KMS-11 (cell line): ENCODE results near the gene DPEP2NB.
"Not testable (repeated sequence)": the region's sequence is repeated elsewhere in the genome, so short reads cannot be mapped to it uniquely, and the experiment has no call there.

Source experiments
- H2AFZ ChIP-seq: fragments of 200-600 bp; sonication (generic); 2 replicates; pipeline ENCODE4 v1.6.1; 2016; ENCODE audit warnings: antibody characterized with exemption, mixed run types, low read depth
- H3K27ac ChIP-seq: fragments of 200-600 bp; sonication (generic); 2 replicates; pipeline ENCODE4 v1.6.1; 2016; ENCODE audit warnings: mild to moderate bottlenecking, mixed run types
- H3K27me3 ChIP-seq: fragments of 200-600 bp; sonication (generic); 2 replicates; pipeline ENCODE4 v1.6.1; 2017; ENCODE audit warnings: mild to moderate bottlenecking, low read depth, mixed run types, moderate library complexity; ENCODE audit not compliant: insufficient read depth
- H3K36me3 ChIP-seq: fragments of 200-600 bp; sonication (generic); 2 replicates; pipeline ENCODE4 v1.6.1; 2017; ENCODE audit warnings: mild to moderate bottlenecking, mixed run types; ENCODE audit not compliant: insufficient read depth
- H3K4me1 ChIP-seq: fragments of 200-600 bp; sonication (generic); 2 replicates; pipeline ENCODE4 v1.6.1; 2016; ENCODE audit warnings: mild to moderate bottlenecking, low read depth, mixed run types; ENCODE audit not compliant: poor library complexity, severe bottlenecking
- H3K4me2 ChIP-seq: fragments of 200-600 bp; sonication (generic); 2 replicates; pipeline ENCODE4 v1.7.0; 2016; ENCODE audit warnings: mild to moderate bottlenecking, mixed run types
- H3K4me3 ChIP-seq: fragments of 200-600 bp; sonication (generic); IDR thresholded peaks from 2 replicates; pipeline ENCODE4 v1.6.1; 2017; ENCODE audit warnings: low read depth, low read length, mixed read lengths; ENCODE audit not compliant: insufficient read depth
- H3K79me2 ChIP-seq: fragments of 200-600 bp; sonication (generic); 2 replicates; pipeline ENCODE4 v1.6.1; 2016; ENCODE audit warnings: low read depth, mixed run types; ENCODE audit not compliant: insufficient read depth
- H3K9ac ChIP-seq: fragments of 200-600 bp; sonication (generic); 2 replicates; pipeline ENCODE4 v1.6.1; 2016; ENCODE audit warnings: mild to moderate bottlenecking, mixed run types
- H4K20me1 ChIP-seq: fragments of 200-600 bp; sonication (generic); 2 replicates; pipeline ENCODE4 v1.6.1; 2016; ENCODE audit warnings: mild to moderate bottlenecking, mixed run types; ENCODE audit not compliant: insufficient read depth
- CTCF ChIP-seq: fragments of 200-600 bp; sonication (generic); conservative IDR thresholded peaks from 2 replicates; pipeline ENCODE4 v1.6.1; 2017; ENCODE audit warnings: low read depth, mild to moderate bottlenecking, antibody characterized with exemption, low read length, moderate library complexity, mixed read lengths

The DPEP2NB gene

GRCh38 chr16:67996666-67997065 lies 19.0 kb downstream of the DPEP2NB start:
- Histone ChIP-seq H3K27ac (no peak overlapping the region), H3K4me2 (no peak overlapping the region), H3K9ac (no peak overlapping the region), H3K4me1 (peaks cover 14% of the 10 kb centered on the region), H3K79me2 (no peaks in the 10 kb centered on the region), H3K27me3 (no peaks in the 10 kb centered on the region), H3K4me3 (no peak overlapping the region), H3K36me3 (no peaks in the 10 kb centered on the region), H4K20me1 (no peaks in the 10 kb centered on the region), H2AFZ (no peak overlapping the region)
- no peak for TF ChIP-seq CTCF

GRCh38 chr16:67995423-67995822 lies 20.3 kb downstream of the DPEP2NB start:
- peaks cover 14% of the 10 kb centered on the region for H3K4me1 ChIP-seq
- H3K27ac ChIP-seq, result no peak overlapping the region
- no peak for TF ChIP-seq CTCF
- H3K79me2 ChIP-seq, result no peaks in the 10 kb centered on the region
- H3K36me3 ChIP-seq, result no peaks in the 10 kb centered on the region
- H3K27me3 ChIP-seq, result no peaks in the 10 kb centered on the region
- H3K4me3 ChIP-seq, result no peak overlapping the region
- H3K4me2 ChIP-seq, result no peak overlapping the region
- H2AFZ ChIP-seq, result no peak overlapping the region
- H3K9ac ChIP-seq, result no peak overlapping the region
- no peaks in the 10 kb centered on the region for H4K20me1 ChIP-seq

GRCh38 chr16:67994040-67994408 lies 21.7 kb downstream of the DPEP2NB start:
- H3K9ac ChIP-seq, result peak overlapping the region; percentile 49; the same call in 1 of the 2 replicates
- H4K20me1 ChIP-seq, H3K79me2 ChIP-seq, H3K36me3 ChIP-seq, H3K4me3 ChIP-seq, H3K27me3 ChIP-seq, H3K27ac ChIP-seq: not testable (repeated sequence)
- peak overlapping the region; percentile 92; the same call in 1 of the 2 replicates for H3K4me2 ChIP-seq
- H2AFZ ChIP-seq, result peak overlapping the region; percentile 99
- H3K4me1 ChIP-seq, result peaks cover 14% of the 10 kb centered on the region

GRCh38 chr16:67993207-67994039 lies 22.3 kb downstream of the DPEP2NB start:
- Histone ChIP-seq H3K36me3 (no peaks in the 10 kb centered on the region), H4K20me1 (no peaks in the 10 kb centered on the region), H3K27me3 (no peaks in the 10 kb centered on the region), H3K4me2 (peak overlapping the region; percentile 92), H3K9ac (peak overlapping the region; percentile 49; the same call in 1 of the 2 replicates), H2AFZ (peak overlapping the region; percentile 99), H3K79me2 (no peaks in the 10 kb centered on the region), H3K27ac (peak overlapping the region; percentile 10; the same call in 1 of the 2 replicates), H3K4me3 (no peak overlapping the region), H3K4me1 (peaks cover 14% of the 10 kb centered on the region)
- peak; percentile 82 for TF ChIP-seq CTCF

- no peak for TF ChIP-seq CTCF
- Histone ChIP-seq H3K4me3 (no peak overlapping the region), H3K4me1 (peaks cover 14% of the 10 kb centered on the region), H3K27ac (no peak overlapping the region), H3K9ac (no peak overlapping the region), H3K79me2 (no peaks in the 10 kb centered on the region), H3K27me3 (no peaks in the 10 kb centered on the region), H3K36me3 (no peaks in the 10 kb centered on the region), H2AFZ (peak overlapping the region; percentile 99), H3K4me2 (peak overlapping the region; percentile 92), H4K20me1 (no peaks in the 10 kb centered on the region)
Observed at GRCh38 chr16:67992661-67993206, 23.0 kb downstream of the DPEP2NB start.
